DND-41 (cell line): ENCODE measurements around the gene C1orf21.

Experiments used
- ATAC-seq: fragments of 200-7000 bp; cut with Tn5 transposase; 3 replicates; pipeline ENCODE4 v1.9.1; 2021; ENCODE audit warnings: low read depth; ENCODE audit not compliant: insufficient read depth
- DNase-seq: peaks from one replicate; pipeline ENCODE4 v3.0.0-alpha.2; 2020
- H2AFZ ChIP-seq: 2 replicates; pipeline ENCODE4 v1.6.0; 2012; ENCODE audit warnings: low read depth, low read length
- H3K27ac ChIP-seq: 2 replicates; pipeline ENCODE4 v1.5.1; 2012; ENCODE audit warnings: low read length, inconsistent platforms
- H3K27me3 ChIP-seq: fragments of 200-600 bp; sonication (generic); 2 replicates; pipeline ENCODE4 v1.6.0; 2012; ENCODE audit warnings: low read length, mild to moderate bottlenecking, inconsistent platforms; ENCODE audit not compliant: insufficient read depth, poor library complexity
- H3K36me3 ChIP-seq: 2 replicates; pipeline ENCODE4 v1.5.1; 2012; ENCODE audit warnings: low read length, inconsistent platforms; ENCODE audit not compliant: insufficient read depth
- H3K4me1 ChIP-seq: 2 replicates; pipeline ENCODE4 v1.5.1; 2012; ENCODE audit warnings: mild to moderate bottlenecking, low read length; ENCODE audit not compliant: insufficient read depth
- H3K4me2 ChIP-seq: 2 replicates; pipeline ENCODE4 v1.6.0; 2012; ENCODE audit warnings: mild to moderate bottlenecking, moderate library complexity, low read length, inconsistent platforms; ENCODE audit not compliant: insufficient read depth
- H3K4me3 ChIP-seq, 2 experiments: fragments of 200-600 bp in 1 of 2; shearing (Covaris generic) in 1 of 2; 2 replicates each; pipeline ENCODE4 v1.5.1; 2012 to 2016; ENCODE audit warnings: inconsistent platforms in 2 of 2, low read length in 2 of 2, mild to moderate bottlenecking in 2 of 2, low read depth in 1 of 2, moderate library complexity in 1 of 2
- H3K79me2 ChIP-seq: 2 replicates; pipeline ENCODE4 v1.6.0; 2012; ENCODE audit warnings: low read length, inconsistent platforms; ENCODE audit not compliant: insufficient read depth
- H3K9ac ChIP-seq: 2 replicates; pipeline ENCODE4 v1.6.0; 2012; ENCODE audit warnings: low read depth, mild to moderate bottlenecking, inconsistent platforms, low read length, moderate library complexity
- H3K9me3 ChIP-seq: 2 replicates; pipeline ENCODE4 v1.5.1; 2012; ENCODE audit warnings: low read length, moderate library complexity, mild to moderate bottlenecking, inconsistent platforms; ENCODE audit not compliant: insufficient read depth, severe bottlenecking
- H4K20me1 ChIP-seq: 2 replicates; pipeline ENCODE4 v1.6.0; 2012; ENCODE audit warnings: low read length; ENCODE audit not compliant: insufficient read depth
- EZH2 ChIP-seq: IDR thresholded peaks from 3 replicates; pipeline ENCODE4 v1.6.1; 2012; ENCODE audit warnings: borderline replicate concordance, low read depth, mild to moderate bottlenecking, moderate library complexity, low read length, inconsistent platforms; ENCODE audit not compliant: severe bottlenecking
- TF ChIP-seq, protein P1 (sequence below): IDR thresholded peaks from 2 replicates; pipeline ENCODE4 v1.5.1; 2012; ENCODE audit warnings: borderline replicate concordance, low read length, moderate library complexity, mild to moderate bottlenecking; ENCODE audit not compliant: poor library complexity, severe bottlenecking; ENCODE audit errors: extremely low read depth

C1orf21 gene

DNA sequence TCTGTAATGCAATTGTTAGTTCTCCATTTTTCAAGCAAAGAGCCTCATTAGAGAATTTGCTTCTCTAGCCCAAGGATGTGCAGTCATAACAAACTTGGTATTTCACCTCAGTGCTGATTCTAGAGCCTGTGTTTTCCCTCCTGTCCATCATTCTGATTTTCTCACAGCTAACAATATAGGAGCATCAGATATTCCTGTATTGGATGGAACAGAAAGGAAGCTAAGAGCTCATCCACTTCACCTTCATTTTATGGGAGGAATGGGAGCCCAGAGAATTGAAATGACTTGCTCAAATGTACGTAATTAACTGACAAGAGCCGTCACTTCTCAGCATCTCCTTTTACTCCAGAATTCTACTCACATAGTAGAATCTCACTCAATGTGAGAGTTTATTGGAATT is 271.2 kb downstream of the C1orf21 start:
- Histone ChIP-seq H3K4me1 (no peaks in the 10 kb centered on the region), H3K27me3 (no peaks in the 10 kb centered on the region), H3K4me2 (no peak overlapping the region), H3K79me2 (no peaks in the 10 kb centered on the region), H3K9ac (no peak overlapping the region), H3K4me3 (no peak overlapping the region), H3K36me3 (no peaks in the 10 kb centered on the region), H2AFZ (no peak overlapping the region), H4K20me1 (no peaks in the 10 kb centered on the region), H3K27ac (no peak overlapping the region), H3K9me3 (no peaks in the 10 kb centered on the region)
- TF ChIP-seq EZH2 = no peak
- TF ChIP-seq, protein P1, sequence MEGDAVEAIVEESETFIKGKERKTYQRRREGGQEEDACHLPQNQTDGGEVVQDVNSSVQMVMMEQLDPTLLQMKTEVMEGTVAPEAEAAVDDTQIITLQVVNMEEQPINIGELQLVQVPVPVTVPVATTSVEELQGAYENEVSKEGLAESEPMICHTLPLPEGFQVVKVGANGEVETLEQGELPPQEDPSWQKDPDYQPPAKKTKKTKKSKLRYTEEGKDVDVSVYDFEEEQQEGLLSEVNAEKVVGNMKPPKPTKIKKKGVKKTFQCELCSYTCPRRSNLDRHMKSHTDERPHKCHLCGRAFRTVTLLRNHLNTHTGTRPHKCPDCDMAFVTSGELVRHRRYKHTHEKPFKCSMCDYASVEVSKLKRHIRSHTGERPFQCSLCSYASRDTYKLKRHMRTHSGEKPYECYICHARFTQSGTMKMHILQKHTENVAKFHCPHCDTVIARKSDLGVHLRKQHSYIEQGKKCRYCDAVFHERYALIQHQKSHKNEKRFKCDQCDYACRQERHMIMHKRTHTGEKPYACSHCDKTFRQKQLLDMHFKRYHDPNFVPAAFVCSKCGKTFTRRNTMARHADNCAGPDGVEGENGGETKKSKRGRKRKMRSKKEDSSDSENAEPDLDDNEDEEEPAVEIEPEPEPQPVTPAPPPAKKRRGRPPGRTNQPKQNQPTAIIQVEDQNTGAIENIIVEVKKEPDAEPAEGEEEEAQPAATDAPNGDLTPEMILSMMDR = no peak
- no peak for DNase-seq
- ATAC-seq = no peak

DNA sequence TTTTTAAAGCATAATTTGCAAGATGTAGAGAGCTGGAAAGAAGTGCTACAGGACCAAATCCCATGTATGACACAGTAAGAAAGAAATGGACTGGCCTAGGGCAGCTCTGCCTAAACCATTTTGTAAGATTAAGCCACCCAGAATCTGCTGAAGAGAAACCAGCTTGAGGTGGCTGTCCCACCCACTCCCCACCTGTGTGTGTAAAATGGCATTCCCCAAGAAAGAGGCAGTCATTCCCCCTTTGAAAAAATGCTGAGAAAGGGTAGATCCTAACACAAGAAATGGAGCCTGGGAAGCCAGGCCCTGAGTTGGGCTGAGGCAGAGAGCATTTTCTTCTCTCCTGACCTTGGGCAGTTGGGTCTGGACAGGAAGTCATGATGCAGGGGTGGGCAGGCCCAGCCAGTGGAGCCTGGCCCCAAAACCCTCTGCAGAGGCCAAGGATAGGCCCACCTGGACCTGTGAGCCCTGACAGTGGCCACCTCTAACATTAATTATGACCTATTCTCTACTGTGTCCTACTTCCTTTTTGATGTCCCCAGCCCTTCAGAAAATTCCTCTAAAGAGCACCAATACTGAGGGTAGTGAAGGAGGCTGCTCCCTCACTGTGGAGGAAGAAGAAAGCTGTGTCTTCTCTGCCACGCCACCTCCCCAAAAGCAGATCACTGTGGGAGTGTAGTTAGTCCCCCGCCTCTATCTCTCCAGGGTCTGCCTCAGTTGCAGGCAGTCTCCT is 273.8 kb downstream of the C1orf21 start:
- no peak overlapping the region for H3K9ac ChIP-seq
- DNase-seq (no peak), ATAC-seq (no peak)
- H3K36me3 ChIP-seq = no peaks in the 10 kb centered on the region
- H3K79me2 ChIP-seq = no peaks in the 10 kb centered on the region
- H4K20me1 ChIP-seq = no peaks in the 10 kb centered on the region
- no peaks in the 10 kb centered on the region for H3K9me3 ChIP-seq
- H3K27ac ChIP-seq = no peak overlapping the region
- no peak overlapping the region for H2AFZ ChIP-seq
- no peaks in the 10 kb centered on the region for H3K27me3 ChIP-seq
- H3K4me2 ChIP-seq = no peak overlapping the region
- no peak for TF ChIP-seq EZH2
- TF ChIP-seq, protein P1 = no peak
- no peak overlapping the region for H3K4me3 ChIP-seq
- no peaks in the 10 kb centered on the region for H3K4me1 ChIP-seq

DNA sequence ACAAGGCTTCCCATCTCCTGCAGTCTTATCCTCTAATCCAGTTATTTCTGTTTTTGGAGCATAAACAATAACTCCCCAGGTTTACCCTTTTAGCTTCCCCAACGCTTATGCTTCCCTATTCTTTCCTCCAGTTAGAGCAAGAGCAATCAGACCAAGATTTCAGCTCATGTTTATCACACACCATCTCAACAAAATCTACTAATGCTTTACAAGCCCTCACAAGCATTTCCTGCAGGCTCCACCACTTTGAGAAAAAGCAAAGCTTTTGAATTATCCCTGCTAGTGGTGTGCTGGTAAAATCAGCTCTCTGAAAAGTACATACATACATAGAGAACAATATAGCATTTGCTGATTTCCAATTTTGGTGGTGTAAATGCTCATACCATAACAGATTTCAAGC is 275.0 kb downstream of the C1orf21 start:
- H3K79me2 ChIP-seq = no peaks in the 10 kb centered on the region
- H4K20me1 ChIP-seq = no peaks in the 10 kb centered on the region
- no peaks in the 10 kb centered on the region for H3K9me3 ChIP-seq
- no peak overlapping the region for H3K27ac ChIP-seq
- no peak for DNase-seq
- no peak overlapping the region for H3K4me2 ChIP-seq
- H3K36me3 ChIP-seq = no peaks in the 10 kb centered on the region
- no peak for TF ChIP-seq EZH2
- TF ChIP-seq, protein P1 = no peak
- no peak overlapping the region for H3K4me3 ChIP-seq
- H2AFZ ChIP-seq = no peak overlapping the region
- H3K4me1 ChIP-seq = no peaks in the 10 kb centered on the region
- H3K9ac ChIP-seq = no peak overlapping the region
- no peak for ATAC-seq
- H3K27me3 ChIP-seq = no peaks in the 10 kb centered on the region
